HG02973 (cell line): ENCODE results near the gene CAPN14.

Experiments
- ATAC-seq: cut with Tn5 transposase; IDR thresholded peaks from one replicate; pipeline ENCODE4 v1.9.1; 2021; ENCODE audit warnings: moderate library complexity; ENCODE audit not compliant: unreplicated experiment

Gene CAPN14

DNA sequence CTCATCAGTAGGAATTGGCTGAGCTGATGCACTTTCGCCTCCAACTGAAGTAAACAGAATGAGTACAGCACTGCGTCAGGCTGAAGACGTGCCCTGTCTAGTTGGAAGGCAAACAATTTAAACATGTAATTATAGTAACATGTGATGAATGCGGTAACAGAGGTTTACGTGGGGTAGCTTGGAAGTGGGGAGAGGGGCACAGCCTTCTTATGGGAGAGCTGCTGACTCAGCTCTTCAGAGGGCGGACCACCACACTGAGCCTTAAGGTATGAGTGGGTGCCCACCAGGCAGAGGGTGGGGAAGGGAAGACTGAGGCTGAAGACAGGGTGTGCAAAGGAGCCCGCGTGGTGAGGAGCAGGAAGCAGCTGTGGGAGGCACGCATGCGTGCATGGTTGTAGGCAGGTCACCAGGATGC, 10.4 kb upstream of the CAPN14 start:
- no peak for ATAC-seq

DNA sequence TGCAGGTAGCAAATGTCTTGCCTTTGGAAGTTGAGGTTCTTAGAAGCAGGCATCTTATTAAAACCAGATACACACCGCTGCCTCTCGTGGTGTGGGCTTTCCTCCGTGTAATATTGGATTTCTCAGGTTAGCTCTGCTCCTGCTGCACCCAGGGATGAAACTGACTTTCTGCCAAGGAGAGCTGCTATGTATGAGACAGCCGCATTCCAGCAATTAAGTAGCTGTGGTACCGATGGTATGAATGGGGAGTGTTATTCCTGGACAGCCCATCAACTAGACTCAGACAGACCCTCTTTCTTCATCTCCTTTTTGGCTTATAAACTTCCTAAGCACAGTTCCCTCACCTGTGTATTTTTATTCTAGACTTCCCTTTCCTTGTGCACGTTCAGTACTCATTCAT, 9.8 kb upstream of the CAPN14 start:
- ATAC-seq: no peak

DNA sequence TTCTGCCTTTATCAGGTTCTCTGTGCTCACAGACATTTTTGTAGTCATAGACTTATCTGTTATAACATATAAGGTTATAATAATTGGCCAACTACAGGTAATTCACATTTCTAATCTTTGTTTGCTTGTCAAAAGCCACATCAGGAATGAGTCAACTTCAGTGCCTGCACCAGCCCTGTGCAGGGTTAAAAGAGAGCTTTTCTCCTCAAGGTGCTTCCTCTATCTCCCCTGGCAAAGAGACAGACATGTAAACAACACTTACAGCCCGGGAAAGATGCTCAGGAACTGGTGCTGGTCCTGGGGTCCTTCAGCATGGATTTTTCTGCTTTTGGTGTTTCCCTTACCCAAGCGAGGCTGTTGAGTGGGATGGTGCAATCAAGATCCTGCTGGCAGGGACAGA, 9.0 kb upstream of the CAPN14 start:
- no peak for ATAC-seq

DNA sequence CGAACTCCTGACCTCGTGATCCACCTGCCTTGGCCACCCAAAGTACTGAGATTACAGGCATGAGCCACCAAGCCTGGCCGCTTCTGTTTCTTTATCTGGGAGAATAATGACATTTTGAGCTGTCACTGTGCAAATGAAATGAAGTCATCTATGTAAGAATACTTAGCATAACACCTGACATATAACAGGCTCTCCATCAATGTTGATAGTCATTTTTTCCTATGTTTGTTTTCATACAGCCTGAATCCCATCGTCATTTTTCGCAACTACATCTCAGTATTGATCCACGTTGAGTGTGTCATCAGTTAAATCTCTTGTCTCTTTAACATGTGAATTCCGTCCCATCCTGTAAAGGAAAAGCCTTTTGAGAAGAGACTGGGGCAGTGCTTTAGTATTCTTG, 6.4 kb upstream of the CAPN14 start:
- ATAC-seq: no peak

DNA sequence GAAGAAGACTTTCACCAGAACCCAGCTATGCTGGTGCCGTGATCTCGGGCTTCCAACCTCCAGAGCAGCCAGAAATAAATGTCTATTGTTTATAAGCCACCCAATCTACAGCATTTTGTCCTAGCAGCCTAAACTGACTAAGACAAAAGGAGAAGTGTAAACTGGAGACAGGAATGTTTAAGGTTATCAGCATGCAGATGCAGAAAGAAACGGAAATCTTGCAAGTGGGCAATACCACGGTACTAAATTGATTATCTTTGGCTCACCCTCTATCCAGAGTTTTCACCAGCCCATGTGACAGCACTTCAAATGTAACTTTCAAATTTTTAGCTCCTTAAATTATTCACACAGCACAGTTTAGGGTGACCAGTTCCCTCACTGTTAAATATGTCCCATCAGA, 5.7 kb upstream of the CAPN14 start:
- no peak for ATAC-seq

DNA sequence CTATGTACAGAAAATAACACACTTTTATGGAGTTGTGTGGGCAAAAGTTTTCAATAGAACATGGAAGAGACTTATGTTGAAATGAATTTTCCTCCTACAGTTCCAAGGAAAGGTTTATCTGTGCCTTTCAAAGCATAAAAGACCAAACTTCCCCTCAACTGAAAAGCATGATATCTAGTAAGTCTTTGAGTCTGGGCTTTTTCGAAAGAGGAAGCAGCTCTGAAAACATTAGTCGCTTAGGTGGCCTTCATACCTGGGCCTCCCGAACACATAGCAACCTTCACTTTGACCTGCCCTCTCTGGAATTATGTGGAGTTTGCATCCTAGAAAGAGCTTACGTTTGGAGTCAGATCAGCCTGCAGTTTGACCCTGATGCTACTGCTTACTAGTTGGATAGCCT, 4.8 kb upstream of the CAPN14 start:
- no peak for ATAC-seq

DNA sequence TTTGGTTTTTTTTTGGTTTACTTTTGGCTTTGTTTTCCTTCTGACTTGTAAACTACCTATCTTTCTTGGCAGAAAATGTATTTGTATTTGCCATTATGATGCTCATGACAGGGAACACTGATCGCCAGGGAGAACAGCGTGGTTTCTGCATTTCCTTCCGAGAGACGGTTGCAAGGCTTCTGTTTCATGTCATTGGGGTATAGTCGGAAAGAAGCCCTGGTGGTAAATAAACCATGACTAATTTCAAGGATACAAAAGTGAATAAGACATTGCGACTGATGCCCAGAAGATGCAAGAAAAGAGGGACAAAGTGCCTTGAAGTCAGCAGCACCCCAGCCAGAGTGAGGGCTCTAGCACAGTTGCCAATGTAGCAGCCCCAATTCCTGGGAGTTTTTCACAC, 4.2 kb upstream of the CAPN14 start:
- ATAC-seq: no peak

DNA sequence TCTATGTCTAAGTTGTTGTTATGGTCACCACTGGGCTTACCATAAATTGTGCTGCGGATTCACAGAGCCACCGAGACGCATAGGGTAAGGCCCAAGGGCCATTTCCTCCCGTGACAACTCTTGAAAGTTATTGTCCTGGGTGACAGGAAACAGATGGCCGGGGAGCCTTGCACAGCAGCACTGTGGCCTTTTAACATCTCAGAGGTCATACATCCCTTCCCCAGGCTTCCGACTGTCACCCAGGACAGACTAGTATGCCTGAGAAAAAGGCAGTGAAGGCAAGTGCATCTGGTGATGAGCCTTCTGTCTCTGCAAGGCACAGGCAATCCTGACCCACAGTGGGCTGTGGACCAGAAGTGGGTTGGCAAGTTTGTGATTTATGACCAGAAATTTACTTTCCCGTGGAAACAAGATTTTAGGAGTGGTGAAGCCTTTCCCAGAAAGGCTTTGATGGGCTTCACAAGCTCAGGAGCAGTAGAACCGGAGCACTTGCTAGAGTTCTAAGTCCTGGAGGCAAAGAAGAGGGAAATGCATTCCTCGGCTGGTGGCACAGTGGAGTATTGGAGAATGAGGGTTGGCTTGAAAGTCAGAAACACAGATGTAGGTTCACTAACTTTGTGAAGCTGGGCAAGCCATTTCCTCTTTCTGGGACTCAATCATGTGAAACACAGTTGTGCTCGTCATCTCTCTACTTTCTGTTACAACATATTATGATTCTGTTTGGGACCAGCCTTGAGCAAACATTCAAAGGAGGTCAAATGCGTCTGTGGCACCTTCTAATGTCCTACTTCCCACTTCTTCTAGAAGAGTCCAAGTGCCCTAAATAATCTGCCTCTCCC, 2.0 kb upstream of the CAPN14 start:
- peak; percentile 71 for ATAC-seq

DNA sequence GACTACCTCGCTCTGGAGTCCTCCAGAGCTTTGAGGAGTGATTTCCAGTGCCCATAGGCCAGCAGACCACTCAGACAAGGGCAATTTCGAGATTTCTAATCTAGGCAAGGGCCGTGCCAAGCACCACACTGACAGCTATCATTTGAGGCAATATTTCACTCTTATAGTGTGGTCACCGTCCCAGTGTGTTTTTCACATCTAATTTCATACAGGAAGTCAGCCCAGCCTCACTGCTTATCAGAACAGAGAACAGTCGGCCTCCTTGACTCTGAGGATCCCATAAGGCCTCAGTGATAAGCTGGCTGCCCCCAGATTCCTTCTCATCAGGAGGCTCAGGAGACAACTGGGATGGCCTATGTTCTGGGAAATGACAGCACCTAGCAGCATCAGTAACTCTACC, 581 bp downstream of the CAPN14 start:
- peak; percentile 56 for ATAC-seq

DNA sequence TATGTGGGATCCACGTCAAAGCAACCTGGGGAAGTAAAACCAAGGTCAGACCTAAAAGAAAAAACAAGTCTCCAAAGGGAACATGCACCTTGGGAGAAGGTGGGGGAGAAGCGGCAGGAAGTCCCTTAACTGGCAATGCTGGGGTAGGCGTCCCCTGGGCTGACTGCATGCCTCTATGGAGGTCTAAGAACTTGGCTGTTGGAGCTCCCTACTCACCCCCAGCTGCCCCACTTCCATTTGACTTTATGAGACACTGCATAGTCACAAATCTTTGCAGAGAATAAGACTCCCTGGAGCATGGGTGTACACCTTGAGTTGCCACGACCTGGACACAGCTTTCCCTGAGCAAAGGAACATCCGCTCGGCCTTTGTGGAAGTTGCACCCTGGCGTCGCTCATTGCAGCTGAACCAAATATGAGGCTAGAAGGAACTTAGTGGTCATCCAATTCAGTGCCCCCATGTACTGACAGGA, 2.8 kb downstream of the CAPN14 start:
- no peak for ATAC-seq

DNA sequence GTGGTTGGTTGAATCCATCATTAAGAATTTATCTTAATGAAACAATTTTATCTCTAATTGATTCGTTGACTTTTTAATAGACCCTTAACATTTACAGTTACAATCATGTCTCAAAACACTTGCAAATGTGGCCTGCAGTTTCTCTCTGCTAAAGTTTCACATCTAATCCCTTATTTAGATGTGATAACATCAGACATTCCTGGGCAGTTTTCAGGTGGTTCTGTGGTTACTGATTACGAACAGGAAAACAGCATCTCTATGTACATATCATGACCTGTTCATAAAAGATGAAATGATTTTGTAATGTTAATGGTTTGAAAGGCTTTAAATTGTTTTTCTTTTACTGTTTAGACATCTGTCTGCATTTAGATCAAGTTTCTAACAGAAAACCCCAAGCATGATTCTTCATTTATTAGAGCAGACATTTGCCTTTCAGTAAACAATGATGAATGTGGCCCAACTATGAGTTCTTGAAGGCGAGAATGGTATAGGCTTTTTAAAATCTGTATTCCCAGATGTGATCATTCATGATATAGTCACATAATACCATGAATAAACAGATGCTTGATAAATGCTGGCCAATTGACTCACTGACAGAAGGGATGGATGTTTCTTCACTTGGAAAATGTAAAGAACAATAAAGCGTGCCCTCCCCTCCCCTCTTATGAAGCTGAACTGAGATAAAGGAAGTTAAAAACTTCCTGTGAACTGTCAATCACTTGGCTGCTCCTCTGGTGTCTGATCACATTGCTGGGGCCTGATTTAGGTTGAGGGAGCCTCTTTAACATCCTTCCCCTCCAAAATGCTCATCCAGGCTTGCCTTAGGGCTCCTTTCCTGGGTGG, 3.5 kb downstream of the CAPN14 start:
- no peak for ATAC-seq

DNA sequence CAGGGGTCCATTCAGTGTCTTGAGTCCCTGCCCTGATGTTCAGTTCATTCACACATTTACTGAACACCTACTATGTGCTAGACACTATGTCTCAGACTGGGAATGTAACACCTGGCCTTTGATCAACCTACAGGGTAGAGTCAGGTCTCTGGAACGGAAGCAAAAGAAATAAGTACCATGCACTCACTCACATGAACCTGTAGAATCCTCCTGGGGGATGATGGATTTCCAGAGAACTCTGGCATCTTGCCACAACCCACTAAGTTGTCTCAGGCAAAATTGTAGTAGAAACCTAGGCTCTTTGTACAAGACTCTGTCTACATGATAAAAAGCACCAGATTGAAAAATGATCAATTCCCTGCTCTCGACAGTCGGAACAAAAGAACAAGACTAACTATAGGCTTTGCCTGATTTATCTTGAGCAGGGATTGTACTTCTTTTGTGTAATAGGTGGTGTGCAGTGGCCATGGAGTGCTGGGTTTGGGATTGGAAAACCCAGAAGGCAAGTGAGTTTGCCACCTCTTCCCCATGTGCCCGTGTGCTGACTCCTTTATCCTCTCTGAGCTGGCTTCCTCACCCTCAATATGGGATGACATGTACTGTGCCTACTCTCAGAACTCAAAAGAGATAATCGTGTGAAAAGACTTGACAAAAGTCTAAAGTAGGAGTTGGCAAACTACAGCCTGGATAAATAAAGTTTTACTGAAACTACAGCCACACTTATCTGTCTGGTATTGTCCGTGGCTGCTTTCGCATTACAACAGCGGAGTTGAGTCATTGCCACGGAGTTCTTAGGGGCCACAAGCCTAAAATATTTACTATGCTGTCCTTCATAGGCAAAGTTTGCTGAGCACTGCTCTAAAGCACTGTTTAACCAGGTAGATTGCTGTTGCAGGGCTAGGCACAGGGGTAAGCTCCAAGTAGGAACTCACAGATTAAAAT, 4.4 kb downstream of the CAPN14 start:
- ATAC-seq: no peak

DNA sequence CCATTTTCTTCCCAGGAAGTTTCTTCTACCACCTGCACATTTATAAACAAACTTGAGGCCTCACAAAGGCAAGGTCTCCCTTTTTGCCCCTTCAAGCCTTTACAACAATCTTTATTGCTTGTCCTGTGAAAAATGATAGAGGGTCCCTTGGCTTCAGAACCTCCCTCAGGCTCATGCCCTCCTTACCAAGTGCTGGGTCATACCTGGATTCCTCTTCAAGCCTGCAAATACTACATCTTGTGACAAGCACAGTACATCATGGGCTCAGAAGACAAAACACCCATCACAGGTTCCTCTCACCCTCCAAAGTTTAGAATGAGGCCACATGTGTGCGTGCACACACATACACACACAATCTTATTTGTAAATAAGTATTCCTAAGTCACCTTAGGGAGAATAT, 9.1 kb downstream of the CAPN14 start:
- ATAC-seq: no peak

DNA sequence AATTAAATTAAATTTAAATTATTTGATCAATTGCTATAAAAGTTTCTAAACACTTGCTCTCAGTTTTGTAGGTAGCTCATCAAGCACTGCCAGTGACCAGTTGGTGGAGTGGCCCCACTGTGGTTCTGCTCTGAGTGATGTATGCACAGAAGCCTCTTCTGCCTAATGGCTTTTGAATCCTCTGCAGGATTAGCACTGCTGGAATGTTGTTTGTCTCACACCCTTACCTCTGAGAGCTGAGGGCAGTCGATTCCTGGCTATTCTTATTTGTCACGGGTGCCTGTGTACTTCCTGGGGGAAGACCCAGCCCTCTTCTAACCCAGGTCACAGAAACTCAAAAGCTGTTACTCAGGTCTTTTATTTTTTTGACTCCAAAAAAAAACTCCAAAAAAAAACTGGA, 9.5 kb downstream of the CAPN14 start:
- no peak for ATAC-seq

DNA sequence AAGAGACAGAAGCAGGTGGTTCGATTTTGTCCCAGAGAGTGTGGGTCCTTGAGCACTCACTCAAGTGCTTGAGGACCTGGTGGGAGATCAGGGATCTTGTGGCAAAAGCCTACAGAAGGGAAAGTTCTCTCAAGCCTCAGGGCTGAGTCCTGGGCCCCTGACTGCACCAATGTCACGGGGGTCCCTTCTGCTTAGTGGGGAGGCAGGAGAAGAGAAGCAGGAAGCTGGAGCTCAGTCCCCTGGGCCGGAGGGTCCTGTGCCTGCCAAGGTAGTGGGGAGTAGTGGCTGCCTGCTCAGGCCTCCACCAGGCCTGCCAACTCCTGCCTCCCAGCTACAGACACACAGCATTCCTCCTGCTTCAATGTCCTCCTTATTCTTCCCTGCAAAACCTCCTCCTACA, 11.7 kb downstream of the CAPN14 start:
- ATAC-seq: no peak

DNA sequence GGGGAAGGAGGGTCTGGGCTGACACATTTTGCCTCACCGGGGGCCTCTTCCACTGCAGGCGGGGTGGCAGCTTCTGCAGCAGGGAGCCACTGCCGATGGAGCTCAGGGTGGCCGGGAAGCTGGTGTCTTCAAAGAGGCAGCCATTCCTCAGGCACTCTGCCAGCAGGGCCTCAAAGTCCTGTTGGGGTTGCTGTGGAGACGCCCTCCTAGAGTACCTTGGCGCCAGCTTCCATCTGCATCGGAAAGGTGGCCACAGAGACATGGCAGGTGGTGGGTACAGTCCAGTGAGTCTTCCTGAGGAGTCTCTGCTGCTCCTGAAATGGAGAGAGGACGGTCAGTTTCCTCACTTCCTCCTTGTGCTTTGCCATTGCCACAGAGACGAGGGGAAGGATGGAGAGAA, 12.1 kb downstream of the CAPN14 start:
- ATAC-seq: no peak

DNA sequence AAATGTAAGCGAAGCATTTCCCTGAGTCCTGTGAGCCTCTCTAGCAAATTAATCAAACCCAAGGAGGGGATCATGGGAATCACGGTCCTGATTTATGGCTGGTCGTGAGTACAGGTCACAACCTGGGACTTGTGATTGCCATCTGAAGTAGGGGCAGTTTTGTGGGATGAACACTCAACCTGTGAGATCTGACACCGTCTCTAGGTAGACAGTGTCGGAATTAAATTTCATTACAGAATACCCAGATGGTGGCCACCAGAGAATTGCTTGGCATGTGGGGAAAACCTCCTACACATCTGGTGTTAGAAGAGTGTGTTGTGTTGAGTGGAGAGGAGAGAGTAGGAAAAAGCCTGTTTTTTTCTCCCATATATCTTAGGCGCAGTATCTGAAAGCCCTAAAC, 12.5 kb downstream of the CAPN14 start:
- no peak for ATAC-seq

DNA sequence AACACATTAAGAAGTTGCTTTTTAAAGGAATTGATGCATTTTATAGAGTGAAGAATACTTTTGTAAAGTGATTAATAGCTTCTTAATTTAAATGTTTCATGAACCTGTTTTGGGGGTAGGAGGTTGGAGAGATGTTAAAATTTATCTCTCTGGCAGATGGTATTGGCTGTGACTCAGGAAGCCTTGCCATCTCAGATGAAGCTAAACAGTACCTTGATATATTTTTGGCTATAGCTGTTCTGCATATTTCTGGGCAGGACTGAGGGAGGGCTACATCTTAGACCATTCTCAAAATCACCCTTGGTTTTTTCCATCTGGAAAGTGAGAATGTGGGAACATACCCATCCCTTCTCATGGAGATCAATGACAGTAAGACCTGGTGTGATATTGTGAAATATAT, 13.4 kb downstream of the CAPN14 start:
- ATAC-seq: no peak

DNA sequence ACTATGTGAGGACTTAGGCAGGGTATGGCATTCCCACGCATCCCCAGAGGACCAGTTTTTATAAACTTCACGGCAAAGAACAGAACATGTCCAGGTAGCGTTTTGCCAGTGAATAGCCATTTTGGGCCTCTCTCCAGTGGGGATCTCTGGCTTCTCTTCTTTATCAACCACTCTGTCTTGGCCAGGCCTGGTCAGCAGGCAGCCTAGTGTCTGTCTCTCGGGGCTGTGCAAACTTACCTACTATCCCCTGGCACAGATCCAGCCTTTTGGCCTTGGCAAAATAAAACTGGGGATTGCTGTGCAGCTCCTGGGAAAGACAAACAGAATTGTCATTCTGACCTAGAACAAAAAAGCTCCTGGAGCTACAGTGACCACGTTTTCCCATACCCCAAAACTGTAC, 14.5 kb downstream of the CAPN14 start:
- no peak for ATAC-seq

DNA sequence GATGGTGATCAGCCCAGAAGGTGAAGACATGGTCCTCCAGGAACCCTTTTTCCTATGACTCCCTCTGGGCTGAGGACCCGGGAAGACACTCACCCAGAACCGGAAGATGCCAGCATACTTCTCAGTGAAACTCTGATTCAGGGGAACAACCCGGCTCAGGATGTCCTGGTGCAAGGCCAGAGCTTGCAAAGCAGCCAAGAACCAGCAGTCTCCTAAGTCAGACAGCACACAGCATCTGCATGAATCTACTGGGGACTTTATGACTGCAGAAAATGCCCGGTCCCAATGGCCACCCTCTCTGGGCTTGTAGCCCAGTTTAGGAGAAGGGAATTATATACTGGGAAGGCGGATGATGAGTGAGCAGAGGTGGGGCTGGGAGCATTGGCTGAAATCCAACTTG, 15.3 kb downstream of the CAPN14 start:
- ATAC-seq: no peak

DNA sequence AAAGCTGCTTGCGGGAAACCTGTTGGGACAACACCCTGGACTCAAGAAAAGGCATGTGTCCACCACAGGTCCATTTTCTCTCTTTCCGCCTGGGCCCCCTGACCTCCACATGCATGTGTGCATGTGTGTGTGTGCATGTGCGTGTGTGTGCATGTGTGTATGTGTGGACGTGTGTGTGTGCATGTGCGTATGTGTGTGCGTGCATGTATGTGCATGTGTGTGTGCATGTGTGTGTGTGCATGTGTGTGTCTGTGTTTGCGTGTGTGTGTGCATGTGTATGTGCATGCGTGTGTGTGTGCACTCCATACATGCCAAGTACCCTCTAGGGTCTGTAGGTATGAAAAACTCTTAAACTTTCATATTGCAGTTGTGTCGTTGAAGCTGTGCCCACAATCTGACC, 16.3 kb downstream of the CAPN14 start:
- no peak for ATAC-seq
